C4-2B (cell line): ENCODE measurements around the gene RNF141.

ENCODE experiments used
- ZFX ChIP-seq: fragments of 450-650 bp; IDR thresholded peaks from 2 replicates; pipeline ENCODE4 v1.6.1; 2017
- TF ChIP-seq, protein P1 (sequence below): fragments of 450-650 bp; conservative IDR thresholded peaks from 2 replicates; pipeline ENCODE4 v1.5.1; 2017; ENCODE audit warnings: mild to moderate bottlenecking

DNA sequence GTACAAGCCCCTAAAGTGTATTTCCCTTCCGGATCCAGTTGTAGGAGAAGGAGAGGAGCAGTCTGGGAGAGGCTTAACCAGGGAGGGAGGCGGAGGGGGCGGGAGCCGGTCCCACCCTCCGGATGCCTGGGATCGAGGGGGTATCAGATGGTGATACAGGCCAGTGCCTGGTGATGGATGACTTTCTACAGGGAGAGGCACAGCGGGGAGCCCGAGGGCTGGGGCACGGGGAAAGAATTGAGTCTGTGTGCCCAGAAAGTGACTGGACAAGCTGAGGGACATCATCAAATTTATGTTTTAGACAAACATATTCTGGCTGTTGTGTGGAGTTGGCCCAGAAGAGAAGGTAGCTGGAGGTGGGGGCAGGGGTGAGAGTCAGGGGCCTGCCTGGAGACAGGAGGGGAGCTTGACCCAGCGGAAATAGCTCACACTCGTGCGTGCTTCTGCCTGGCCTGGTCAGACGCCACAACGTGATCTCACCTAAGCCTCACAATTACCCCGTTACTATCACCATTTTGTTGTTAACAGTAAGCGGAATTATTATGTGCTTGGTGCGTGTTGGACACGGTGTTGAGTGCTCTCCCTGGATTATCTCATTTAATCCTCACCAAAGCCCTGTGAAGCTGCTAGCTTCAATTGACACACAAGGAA, 43.5 kb downstream of the RNF141 start:
- TF ChIP-seq, protein P1, sequence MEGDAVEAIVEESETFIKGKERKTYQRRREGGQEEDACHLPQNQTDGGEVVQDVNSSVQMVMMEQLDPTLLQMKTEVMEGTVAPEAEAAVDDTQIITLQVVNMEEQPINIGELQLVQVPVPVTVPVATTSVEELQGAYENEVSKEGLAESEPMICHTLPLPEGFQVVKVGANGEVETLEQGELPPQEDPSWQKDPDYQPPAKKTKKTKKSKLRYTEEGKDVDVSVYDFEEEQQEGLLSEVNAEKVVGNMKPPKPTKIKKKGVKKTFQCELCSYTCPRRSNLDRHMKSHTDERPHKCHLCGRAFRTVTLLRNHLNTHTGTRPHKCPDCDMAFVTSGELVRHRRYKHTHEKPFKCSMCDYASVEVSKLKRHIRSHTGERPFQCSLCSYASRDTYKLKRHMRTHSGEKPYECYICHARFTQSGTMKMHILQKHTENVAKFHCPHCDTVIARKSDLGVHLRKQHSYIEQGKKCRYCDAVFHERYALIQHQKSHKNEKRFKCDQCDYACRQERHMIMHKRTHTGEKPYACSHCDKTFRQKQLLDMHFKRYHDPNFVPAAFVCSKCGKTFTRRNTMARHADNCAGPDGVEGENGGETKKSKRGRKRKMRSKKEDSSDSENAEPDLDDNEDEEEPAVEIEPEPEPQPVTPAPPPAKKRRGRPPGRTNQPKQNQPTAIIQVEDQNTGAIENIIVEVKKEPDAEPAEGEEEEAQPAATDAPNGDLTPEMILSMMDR: no peak
- no peak for TF ChIP-seq ZFX
